SW 1271 (cell line): ENCODE data around the gene LRRC17.

Experiments
- DNase-seq, 2 experiments: peaks; one replicate each; lab custom pipeline; 2025; lab: John Stamatoyannopoulos, UW

LRRC17 gene

DNA sequence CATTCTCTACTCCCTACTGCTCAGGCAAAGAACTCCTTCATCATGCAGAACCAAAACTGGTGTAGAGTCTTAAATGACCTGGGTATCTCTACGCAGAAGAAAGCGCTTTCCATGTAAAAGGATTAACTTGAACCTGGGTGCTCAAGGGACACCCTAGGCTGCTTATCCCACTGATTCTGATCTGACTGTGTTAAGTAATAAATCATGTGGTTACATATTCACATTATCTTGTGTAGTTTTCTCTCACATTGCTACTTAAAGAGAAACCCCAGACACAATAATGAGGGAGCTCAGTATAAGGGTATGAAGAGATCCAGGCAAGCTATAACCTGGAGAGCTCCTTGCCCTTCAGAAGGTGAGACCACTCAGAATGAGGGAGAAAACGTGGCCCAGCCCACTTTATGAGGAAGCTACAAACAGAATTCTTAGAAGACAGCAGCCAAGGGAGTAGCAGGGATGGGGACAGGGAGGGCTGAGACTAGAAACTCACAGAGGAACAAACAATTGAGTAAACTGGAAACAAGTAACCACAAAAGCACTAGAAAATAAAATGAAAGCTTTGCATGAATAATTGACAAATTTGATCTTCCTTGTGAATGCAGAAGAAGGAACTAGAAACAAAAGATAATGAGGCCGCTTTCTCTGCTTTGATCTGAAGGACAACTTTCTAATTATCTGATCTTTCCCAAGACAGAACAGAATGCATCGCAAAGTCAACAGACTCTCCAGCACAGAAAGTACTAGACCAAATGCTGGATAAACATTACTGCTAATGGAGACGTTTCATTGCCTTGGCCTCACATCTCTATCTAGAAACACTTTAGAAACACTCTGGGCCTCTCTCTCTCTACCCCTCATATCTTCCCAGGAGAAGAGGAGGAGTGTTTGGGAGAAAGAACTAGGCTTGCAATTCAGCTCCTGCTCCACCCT, 76.1 kb downstream of the LRRC17 start:
- no peak for DNase-seq

DNA sequence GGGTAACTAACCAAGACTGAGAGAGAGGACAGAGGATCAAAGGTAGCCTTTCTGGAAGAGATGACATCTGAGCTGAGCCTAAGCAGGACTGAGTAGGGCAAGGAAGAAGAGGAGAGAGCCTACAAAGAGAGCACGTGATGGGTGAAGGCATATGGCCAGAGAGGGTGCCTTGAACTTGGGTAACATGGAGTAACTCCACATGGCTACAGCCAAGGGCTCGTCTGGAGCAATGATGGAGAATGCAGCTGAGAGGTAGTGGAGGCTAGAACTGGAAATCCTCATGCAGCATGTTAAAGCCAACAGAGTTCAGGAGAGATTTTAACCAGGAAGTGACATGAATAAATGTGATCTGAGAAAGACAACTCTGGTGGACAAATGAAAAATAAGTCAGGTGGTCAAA, 77.8 kb downstream of the LRRC17 start:
- DNase-seq: no peak

DNA sequence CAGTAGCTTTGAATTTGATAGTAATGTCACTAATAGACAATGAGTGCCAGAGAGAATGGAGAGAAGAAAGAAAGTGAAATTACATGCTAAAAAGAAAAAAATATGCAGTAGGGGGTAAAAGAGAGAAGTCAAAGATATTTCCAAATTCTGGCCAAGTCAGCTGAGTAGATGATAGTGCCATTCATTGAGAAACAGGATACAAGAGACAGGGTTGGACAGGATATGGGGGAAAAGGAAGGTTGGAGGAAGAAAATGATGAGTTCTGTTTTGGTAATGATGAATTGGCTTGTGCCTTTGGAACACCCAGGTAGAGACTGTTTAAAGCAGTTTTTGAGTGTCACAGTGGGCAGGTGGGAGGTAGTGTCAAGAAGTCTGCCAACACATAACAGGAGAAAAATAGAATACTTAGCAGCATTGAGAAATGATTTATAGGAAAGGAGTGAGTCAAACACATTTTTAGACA, 78.3 kb downstream of the LRRC17 start:
- no peak for DNase-seq

GRCh38 chr7:102991540-102992214, 78.9 kb downstream of the LRRC17 start:
- DNase-seq: peak; percentile 56 to 93

DNA sequence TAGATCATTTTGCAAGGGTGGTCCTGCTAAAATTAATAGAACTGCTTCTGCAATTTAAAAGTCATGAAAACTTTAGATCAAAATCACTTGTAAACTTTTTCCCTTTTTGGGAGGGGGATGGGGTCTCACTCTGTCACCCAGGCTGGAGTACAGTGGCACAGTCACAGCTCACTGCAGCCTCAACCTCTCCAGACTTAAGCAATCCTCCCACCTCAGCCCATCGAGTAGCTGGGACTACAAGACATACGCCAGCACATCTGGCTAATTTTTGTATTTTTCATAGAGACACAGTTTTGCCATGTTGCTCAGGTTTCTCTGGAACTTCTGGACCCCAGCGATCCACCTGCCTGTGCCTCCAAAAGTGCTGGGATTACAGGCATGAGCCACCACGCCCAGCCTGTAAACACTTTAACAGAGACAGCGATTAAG, 79.7 kb downstream of the LRRC17 start:
- no peak for DNase-seq

DNA sequence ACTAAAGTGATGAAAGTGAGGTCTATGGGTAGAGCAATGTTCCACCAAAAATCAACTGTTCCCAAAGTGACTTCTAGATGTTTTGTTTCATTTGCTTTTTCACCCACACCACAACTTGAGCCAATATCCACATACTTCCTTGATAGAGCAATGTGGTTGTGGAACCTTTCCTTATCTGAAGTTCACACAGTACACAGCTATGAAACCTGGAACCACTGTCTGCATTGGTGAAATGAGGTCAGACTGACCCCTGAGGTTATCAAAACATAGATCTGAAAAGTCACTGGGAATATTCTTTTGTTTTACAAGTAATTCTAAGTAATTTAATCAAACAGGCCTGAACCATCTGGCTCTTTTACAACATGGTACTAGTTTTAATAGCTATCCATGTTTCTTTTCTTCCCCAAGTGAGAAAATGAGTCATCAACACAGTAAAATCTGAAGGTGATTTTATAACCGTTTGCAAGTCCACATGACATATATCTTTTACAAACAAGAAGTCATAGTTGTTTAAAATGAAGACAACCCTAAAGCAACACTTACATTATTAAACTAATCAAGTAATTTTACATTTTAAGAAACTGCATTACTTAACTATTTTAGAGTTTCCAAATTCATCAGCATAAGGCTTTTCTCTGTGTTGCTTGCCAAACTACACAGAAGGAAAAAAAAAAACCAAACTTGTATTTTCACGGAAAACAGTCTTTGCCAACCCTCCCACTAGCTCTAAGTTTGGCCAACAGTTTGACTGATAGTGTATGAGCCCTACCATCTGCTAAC, 80.3 kb downstream of the LRRC17 start:
- peak in 1 of 2 experiments; percentile 60 for DNase-seq

- no peak for DNase-seq
These were observed 80.9 kb downstream of the LRRC17 start for GRCh38 chr7:102993718-102994029.

- DNase-seq: no peak
These were observed 81.8 kb downstream of the LRRC17 start for GRCh38 chr7:102994567-102994966.
